CD4-positive, alpha-beta T cell treated with Interleukin-2 at 100 ng/mL for 4 hours (primary cell): Measurements from ENCODE around the gene B3GALT4.
"Not testable (repeated sequence)": the region's sequence is repeated elsewhere in the genome, so short reads cannot be mapped to it uniquely, and the experiment has no call there.

Source experiments
- DNase-seq: peaks from one replicate; pipeline ENCODE4 v3.0.0-alpha.2; 2020; ENCODE audit warnings: low spot score

Gene B3GALT4

GRCh38 chr6:33276864-33277662 is at the start of gene B3GALT4:
Gene B3GALT4, plus strand, starts transcription at chr6:33277123. Its CDS starts 297 bp downstream, at chr6:33277420.
- DNase-seq: peak; percentile 70

GRCh38 chr6:33235221-33235634 is 41.7 kb upstream of the B3GALT4 start:
- no peak for DNase-seq

- DNase-seq: no peak
Measured at GRCh38 chr6:33236328-33236727, 40.6 kb upstream of the B3GALT4 start.

- DNase-seq: no peak
Measured at GRCh38 chr6:33236852-33237251, 40.1 kb upstream of the B3GALT4 start.

GRCh38 chr6:33237741-33238140 is 39.2 kb upstream of the B3GALT4 start:
- DNase-seq: no peak

GRCh38 chr6:33241968-33242367 is 35.0 kb upstream of the B3GALT4 start:
- no peak for DNase-seq

- no peak for DNase-seq
Measured at GRCh38 chr6:33243476-33243875, 33.4 kb upstream of the B3GALT4 start.

GRCh38 chr6:33247977-33248642 is 28.8 kb upstream of the B3GALT4 start:
- DNase-seq: peak; percentile 92

- DNase-seq: no peak
Measured at GRCh38 chr6:33248643-33248931, 28.3 kb upstream of the B3GALT4 start.

GRCh38 chr6:33248932-33249731 is 27.8 kb upstream of the B3GALT4 start:
- DNase-seq: peak; percentile 99

- no peak for DNase-seq
Measured at GRCh38 chr6:33249732-33250630, 26.9 kb upstream of the B3GALT4 start.

GRCh38 chr6:33250731-33251130 is 26.2 kb upstream of the B3GALT4 start:
- DNase-seq: no peak

- DNase-seq: no peak
Measured at GRCh38 chr6:33251395-33252012, 25.4 kb upstream of the B3GALT4 start.

GRCh38 chr6:33252759-33253158 is 24.2 kb upstream of the B3GALT4 start:
- no peak for DNase-seq

GRCh38 chr6:33254591-33254990 is 22.3 kb upstream of the B3GALT4 start:
- no peak for DNase-seq

- no peak for DNase-seq
Measured at GRCh38 chr6:33259032-33259431, 17.9 kb upstream of the B3GALT4 start.

- DNase-seq: not testable (repeated sequence)
Measured at GRCh38 chr6:33262490-33262889, 14.4 kb upstream of the B3GALT4 start.

- DNase-seq: no peak
Measured at GRCh38 chr6:33264015-33264414, 12.9 kb upstream of the B3GALT4 start.

GRCh38 chr6:33271117-33271467 is 5.8 kb upstream of the B3GALT4 start:
- DNase-seq: no peak

- peak; percentile 98 for DNase-seq
Measured at GRCh38 chr6:33271468-33272274, 5.3 kb upstream of the B3GALT4 start, which contains the start of the genes RPS18 and VPS52. Gene RPS18, plus strand, starts transcription at chr6:33272075. Its CDS starts 45 bp downstream, at chr6:33272120. Gene VPS52, minus strand, starts transcription at chr6:33271876. Its CDS starts 201 bp downstream, at chr6:33271675.
